Stimulated activated CD4-positive, alpha-beta T cell treated with anti-CD3 and anti-CD28 coated beads, Interleukin-12 subunit alpha, Interleukin-12 subunit beta, amount 100 ng/mL, for 24 hours (primary cell): ENCODE results near the gene TBCD.

ENCODE experiments used
- DNase-seq, 2 experiments: peaks; one replicate each; pipeline ENCODE4 v3.0.0-alpha.2; 2020; ENCODE audit warnings: low read depth in 2 of 2

TBCD gene

GRCh38 chr17:82888583-82889495 lies 137.0 kb downstream of the TBCD start:
- no peak for DNase-seq

GRCh38 chr17:82889496-82890338 lies 137.9 kb downstream of the TBCD start:
- DNase-seq = no peak

GRCh38 chr17:82890339-82890730 lies 138.5 kb downstream of the TBCD start:
- no peak for DNase-seq

DNA sequence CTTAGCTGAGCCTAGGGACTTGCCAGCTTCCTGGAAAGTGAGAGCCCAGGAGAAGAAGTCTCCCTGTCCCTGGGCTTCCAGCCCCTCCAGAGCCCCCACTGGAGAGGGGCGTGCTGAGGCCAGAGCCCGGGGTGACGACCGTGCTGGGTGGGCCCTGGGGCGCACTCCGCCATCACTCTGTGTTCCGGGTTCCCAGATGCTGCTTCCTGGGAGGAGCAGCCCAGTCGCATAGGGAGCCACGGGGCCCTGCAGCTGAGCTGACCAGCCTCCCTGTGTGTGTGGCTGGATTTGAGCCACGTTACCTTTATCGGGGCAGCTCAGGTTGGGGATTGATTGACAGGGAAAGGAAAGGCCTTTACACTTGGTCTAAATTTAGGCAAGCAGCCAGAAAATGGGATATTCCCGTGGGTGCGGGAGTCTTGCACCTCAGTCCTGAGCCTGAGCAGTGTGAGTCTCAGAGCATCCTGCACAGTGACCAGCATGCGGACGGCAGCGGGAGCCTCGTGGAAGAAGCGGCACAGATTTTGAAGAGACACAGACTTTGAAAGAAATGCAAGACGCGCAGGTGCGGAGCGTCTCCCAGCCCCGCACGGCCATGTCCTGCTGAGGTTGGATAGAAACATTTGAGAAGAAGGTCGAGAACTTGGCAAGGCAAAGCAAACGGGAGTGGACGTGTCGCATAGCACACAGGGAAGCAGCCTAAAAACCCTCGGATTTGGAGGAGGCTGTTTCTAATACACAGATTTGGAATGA lies 139.2 kb downstream of the TBCD start:
- DNase-seq = no peak

- no peak for DNase-seq
Measured at GRCh38 chr17:82891911-82892310, 140.0 kb downstream of the TBCD start.

DNA sequence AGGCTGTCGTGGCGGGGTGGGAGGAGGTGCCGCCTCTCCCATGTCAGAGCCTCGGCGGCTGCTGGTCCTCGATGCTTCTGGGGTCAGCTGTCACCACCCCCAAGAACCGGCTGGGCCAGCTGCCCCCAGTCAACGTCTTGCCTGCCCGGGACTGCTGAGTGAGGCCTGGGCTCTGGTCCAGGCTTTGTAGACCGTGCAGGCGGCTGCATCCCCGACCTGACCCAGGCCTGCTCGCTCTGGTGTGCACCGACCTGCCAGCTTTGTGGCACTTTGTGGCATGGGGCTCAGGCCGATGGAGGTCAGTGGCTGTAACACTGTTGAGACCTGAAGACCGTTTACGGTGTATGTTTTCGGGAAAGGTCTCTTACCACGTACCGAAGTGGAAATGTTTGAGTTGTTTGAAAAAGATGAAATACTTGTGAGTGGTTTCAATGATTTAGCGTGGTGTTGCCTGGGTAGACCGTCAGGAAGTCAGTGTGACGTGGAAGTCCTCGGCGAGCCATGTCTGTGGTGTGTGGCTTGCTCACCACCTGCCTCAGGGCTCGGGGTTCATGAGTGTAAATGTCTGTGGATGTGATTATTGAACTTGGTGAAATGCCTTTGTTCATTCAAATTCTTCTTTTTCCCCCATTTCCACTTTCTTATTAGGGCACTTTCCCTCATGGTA lies 141.2 kb downstream of the TBCD start:
- no peak for DNase-seq

GRCh38 chr17:82893779-82894178 lies 141.9 kb downstream of the TBCD start:
- no peak for DNase-seq

- no peak for DNase-seq
Measured at GRCh38 chr17:82894389-82894788, 142.5 kb downstream of the TBCD start.

DNA sequence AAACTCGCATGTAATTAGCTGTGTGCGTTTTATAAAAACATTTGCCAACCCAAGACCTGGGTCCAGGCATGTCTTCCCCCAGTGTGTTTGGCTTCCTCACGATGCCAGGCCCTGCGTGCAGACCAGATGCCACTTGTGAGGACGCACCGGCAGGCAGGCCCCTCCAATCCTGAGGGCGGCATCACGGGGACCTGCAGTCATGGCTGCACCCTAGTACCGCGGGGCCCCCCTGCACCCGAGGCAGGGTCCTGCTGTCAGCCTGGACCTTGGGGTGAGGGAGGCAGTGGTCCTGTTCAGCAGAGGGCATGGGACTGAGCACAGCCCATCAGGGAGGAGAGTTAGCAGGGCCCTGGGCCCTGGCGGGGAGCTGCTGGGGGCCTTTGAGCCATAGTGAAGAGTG lies 143.2 kb downstream of the TBCD start:
- no peak for DNase-seq

GRCh38 chr17:82896071-82897000 lies 144.5 kb downstream of the TBCD start:
- DNase-seq = no peak

GRCh38 chr17:82897514-82898249 lies 145.8 kb downstream of the TBCD start:
- DNase-seq = no peak

DNA sequence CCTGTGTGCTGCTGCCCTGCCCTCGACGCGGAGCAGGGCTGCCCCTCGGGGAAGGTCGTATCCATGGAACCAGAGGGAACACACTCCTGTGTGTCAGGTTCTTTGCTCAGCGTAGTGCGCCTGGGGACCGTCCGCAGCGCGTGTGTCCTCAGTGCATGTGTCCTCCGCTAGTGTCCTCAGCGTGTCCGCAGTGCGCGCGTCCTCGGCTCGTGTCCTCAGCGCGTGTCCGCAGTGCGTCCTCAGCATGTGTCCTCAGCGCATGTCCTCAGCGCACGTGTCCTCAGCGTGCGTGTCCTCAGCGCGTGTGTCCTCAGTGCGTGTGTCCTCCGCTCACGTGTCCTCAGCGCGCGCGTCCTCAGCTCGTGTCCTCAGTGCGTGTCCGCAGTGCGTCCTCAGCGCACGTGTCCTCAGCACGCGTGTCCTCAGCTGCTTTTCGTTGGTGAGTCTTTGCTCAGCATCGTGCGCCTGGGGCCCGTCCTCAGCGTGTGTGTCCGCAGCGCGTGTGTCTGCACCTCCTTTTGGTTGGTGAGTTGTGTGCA lies 147.2 kb downstream of the TBCD start:
- DNase-seq = no peak

GRCh38 chr17:82899941-82900340 lies 148.1 kb downstream of the TBCD start:
- no peak for DNase-seq

DNA sequence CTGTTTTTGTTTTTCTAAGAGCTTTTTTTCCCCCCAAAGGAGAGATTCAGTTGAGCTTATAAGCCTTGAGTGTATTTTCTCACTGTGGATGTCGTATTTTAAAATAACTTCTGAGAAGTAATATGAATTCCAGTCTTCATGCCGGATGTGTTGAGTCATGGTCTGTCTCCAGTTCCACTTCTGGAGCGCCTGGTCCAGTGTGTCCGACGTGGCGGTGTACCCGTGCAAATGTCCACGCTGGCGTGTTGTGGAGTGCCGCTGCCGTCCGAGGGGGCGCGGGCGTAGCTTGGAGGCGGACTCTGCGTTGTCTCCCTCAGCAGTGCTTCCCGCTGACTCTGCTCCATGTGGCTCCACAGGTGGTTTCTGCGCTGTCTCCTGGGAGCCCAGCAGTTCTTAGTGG lies 148.9 kb downstream of the TBCD start:
- no peak for DNase-seq

GRCh38 chr17:82901356-82901755 lies 149.5 kb downstream of the TBCD start:
- DNase-seq = no peak

DNA sequence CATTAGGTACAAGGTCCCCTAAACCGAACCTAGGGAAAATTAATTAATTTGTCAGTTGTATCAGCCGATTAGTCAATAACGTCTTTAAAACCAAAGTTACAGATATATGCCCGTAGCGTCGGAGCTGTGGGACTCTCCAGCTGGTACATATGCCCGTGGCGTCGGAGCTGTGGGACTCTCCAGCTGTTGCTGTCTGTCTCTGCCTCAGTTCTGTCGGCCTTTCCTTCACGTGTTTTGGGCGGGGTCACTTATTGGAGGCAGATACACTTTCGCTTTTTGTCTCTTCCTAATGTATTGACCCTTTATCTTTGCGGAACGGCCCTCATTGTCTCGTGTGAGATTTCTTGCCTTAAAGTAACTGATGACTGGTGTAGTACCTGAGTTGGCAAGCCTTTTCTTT lies 150.0 kb downstream of the TBCD start:
- DNase-seq = no peak

- DNase-seq = no peak
Measured at GRCh38 chr17:82902972-82903874, 151.4 kb downstream of the TBCD start.

DNA sequence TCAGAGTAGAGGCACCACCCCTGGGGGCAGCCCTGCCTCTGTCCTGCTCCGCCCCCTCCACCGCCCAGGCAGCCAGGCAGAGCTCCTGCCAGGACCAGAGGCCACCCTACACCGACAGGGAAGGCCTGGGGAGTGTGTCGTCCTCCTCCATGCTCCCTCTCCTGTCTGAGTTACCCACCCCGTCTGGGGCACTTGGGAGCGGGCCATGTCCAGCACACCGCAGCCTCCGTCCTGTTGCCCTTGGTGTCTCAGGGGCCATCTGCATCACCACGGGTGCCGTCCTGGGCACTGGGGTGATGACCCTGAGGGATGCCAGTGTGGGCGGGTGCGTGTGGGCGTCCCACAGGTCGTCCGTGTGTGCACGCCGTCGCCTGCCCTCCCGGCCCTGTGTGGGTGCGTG lies 153.3 kb downstream of the TBCD start:
- no peak for DNase-seq
